Muscle layer of duodenum (tissue), 2 donors: ENCODE data around the gene RRM2.
"Not testable (repeated sequence)": the region's sequence is repeated elsewhere in the genome, so short reads cannot be mapped to it uniquely, and the experiment has no call there.

Experiments
- H3K27ac ChIP-seq: one replicate; pipeline ENCODE4 v1.7.0; 2013; ENCODE audit warnings: mild to moderate bottlenecking, low read length
- H3K27me3 ChIP-seq: one replicate; pipeline ENCODE4 v1.7.0; 2013; ENCODE audit warnings: low read depth, mild to moderate bottlenecking, control low read depth, low read length
- H3K36me3 ChIP-seq, 2 donors: one replicate each; pipeline ENCODE4 v1.7.0; 2013; ENCODE audit warnings: low read length in 2 of 2, control low read depth in 1 of 2, mild to moderate bottlenecking in 1 of 2; ENCODE audit not compliant: insufficient read depth in 2 of 2, control insufficient read depth in 1 of 2
- H3K4me1 ChIP-seq, 2 donors: one replicate each; pipeline ENCODE4 v1.7.0; 2013; ENCODE audit warnings: low read length in 2 of 2, mild to moderate bottlenecking in 2 of 2, control low read depth in 1 of 2, moderate library complexity in 1 of 2; ENCODE audit not compliant: insufficient read depth in 2 of 2, control insufficient read depth in 1 of 2
- H3K4me3 ChIP-seq, 2 donors: one replicate each; pipeline ENCODE4 v1.7.0; 2013; ENCODE audit warnings: low read length in 2 of 2, low read depth in 1 of 2, mild to moderate bottlenecking in 1 of 2
- H3K9me3 ChIP-seq, 2 donors: one replicate each; pipeline ENCODE4 v1.7.0; 2013; ENCODE audit warnings: low read length in 2 of 2, control low read depth in 1 of 2, mild to moderate bottlenecking in 1 of 2; ENCODE audit not compliant: control insufficient read depth in 1 of 2
- donor health status: healthy.

The RRM2 gene

DNA sequence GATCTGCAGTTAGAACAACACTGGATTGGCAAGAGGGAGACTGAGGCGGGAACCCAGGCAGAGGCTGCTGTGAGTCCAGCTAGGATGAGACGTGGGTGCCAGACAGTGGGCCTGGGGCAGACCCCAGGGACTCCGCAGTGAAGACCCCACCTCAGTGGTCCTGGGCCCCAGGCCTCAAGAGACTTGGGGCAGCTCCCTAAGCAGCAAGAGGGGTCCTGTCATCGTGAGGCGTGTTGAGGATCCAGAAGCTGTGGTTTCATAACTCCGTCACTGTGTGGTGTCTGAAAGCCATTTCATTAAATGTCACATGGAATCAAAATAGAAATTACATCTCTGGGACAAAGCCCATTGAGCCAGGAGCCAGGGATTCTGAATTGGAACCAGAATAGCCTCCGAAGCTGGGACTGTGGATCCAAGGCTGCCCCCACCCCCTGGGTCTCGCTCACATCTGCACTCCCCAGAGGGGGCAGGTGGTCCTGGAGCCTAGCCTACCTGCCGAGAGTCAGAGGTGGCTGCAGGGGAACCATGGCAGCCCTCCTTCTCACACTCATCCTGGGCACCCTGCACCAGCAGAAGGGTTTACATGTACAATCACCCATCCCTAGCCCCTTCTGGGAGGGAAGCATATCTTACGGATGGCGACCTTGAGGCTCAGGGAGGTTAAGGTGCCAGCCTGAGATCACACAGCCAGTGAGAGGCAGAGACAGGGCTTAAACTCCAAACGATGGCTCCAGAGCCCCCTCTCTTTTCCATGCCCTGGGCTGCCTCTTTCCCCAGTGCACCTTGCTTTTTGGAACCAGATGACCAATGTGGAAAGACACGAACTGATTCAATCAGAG, 23.2 kb downstream of the RRM2 start:
- no peak overlapping the region for H3K4me3 ChIP-seq
- H3K27me3 ChIP-seq = no peaks in the 10 kb centered on the region
- H3K4me1 ChIP-seq = no peaks in the 10 kb centered on the region
- no peaks in the 10 kb centered on the region for H3K36me3 ChIP-seq
- no peaks in the 10 kb centered on the region for H3K9me3 ChIP-seq
- H3K27ac ChIP-seq = no peak overlapping the region

DNA sequence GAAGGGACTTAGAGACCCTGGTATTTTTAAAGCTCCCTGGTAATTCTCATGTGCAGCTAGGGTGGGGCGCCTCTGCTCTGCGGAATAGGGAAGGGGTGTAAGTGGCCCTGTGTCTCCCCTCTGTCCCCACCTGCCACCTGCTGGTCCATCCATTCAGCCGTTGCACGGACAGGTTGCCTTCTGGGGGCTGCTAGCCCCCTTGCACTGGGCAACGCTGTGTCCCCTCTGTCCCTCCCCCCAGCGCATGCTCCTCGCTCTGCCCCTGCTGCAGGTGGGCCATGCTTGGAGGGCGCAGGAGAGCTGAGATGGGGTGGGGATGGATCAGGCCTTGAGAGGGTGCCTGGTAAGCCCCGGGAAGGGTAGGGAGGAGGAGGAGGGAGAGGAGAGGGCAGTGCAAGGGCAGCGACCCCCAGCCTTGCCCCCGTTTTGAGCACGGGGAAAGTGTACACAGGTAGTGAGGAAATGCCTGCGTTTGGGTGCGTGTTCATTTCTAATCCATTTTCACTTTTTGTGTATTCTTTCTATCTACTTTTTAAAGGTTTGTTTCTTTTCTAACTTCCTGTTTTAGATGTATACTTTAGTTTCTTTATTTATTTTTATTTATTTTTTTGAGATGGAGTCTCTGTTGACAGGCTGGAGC, 23.9 kb downstream of the RRM2 start:
- no peak overlapping the region for H3K4me3 ChIP-seq

DNA sequence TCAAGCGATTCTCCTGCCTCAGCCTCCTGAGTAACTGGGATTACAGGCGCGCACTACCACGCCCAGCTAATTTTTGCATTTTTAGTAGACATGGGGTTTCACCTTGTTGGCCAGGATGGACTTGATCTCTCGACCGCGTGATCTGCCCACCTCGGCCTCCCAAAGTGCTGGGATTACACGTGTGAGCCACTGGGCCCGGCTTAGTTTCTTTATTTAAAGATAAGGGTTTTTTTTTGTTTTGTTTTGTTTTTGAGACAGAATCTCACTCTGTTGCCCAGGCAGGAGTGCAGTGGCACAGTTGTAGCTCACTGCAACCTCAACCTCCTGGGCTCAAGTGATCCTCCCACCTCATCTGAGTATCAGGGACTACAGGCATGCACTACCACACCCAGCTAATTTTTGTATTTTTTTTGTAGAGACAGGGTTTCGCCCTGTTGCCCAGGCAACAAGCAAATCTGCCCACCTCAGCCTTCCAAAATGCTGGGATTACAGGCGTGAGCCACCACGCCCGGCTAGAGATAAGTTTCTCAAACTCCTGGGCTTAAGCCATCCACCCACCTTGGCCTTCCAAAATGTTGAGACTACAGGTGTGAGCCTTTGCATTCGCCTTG, 24.6 kb downstream of the RRM2 start:
- H3K27ac ChIP-seq, H3K4me3 ChIP-seq, H3K9me3 ChIP-seq, H3K36me3 ChIP-seq, H3K4me1 ChIP-seq, H3K27me3 ChIP-seq: not testable (repeated sequence)

More for the DNA sequence above, 23.9 kb downstream of the RRM2 start:
- no peak overlapping the region for H3K27ac ChIP-seq
- no peaks in the 10 kb centered on the region for H3K27me3 ChIP-seq
- no peaks in the 10 kb centered on the region for H3K36me3 ChIP-seq
- no peaks in the 10 kb centered on the region for H3K4me1 ChIP-seq
- no peaks in the 10 kb centered on the region for H3K9me3 ChIP-seq

DNA sequence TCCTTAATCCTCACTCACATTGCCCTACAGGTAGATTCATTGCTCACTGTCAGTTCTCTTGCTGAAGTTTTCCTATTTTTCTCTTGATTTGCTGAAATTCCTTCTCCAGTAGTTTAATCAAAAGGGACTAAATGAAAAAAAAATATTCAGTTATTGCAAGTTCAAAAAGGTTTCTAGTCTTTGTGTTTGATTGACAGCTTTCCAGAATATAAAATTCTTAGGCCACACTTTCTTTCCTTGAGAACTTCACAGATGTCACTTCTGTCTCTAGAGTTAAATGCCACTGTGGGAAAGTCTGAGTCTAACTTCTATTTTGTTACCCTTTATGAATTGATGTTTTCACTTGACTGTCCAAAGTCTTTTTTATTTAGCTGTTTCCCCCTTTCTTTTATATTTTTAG, 25.7 kb downstream of the RRM2 start:
- H3K4me3 ChIP-seq = no peak overlapping the region
- no peaks in the 10 kb centered on the region for H3K36me3 ChIP-seq
- no peaks in the 10 kb centered on the region for H3K9me3 ChIP-seq
- H3K27ac ChIP-seq = no peak overlapping the region
- no peaks in the 10 kb centered on the region for H3K27me3 ChIP-seq
- no peaks in the 10 kb centered on the region for H3K4me1 ChIP-seq

DNA sequence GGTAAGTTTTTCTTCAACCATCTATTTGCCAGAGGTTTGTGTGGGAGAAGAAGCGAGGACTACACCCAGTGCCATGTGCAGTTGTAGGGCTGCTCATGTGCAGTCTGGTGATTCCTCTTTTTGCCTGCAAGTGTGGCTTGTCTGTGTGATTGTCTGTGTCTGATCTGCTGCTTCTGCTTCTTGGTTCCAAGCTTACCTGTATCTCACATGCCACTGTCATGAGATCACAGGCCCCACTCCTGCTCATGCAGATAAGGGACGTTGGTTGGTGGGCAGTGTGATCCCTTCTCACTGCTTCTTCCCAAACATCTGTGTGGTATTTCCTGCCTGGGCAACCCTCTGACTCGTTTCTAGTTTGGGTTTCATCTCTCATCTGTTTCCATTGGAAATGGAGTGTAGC, 27.1 kb downstream of the RRM2 start:
- H3K36me3 ChIP-seq = no peaks in the 10 kb centered on the region
- H3K27ac ChIP-seq = no peak overlapping the region
- no peaks in the 10 kb centered on the region for H3K4me1 ChIP-seq
- H3K27me3 ChIP-seq = no peaks in the 10 kb centered on the region
- no peaks in the 10 kb centered on the region for H3K9me3 ChIP-seq
- H3K4me3 ChIP-seq = no peak overlapping the region

DNA sequence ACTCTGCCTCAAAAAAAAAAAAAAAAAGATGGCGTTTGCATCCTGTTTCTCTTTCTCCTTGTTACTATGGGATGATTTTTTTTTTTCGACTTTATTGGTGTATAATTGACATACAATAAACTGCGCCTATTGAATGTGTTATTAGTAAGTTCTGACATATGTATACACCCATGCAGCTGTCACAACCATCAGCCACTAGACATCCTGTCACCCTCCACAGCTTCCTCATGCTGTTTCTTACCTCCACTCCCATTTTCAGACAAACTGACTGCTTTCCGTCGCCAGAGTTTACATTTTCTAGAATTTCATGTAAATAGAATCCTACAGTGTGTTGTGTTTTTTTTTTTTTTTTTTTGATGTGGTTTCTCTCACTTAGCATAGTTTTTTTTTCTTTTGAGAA, 27.9 kb downstream of the RRM2 start:
- H3K4me3 ChIP-seq = no peak overlapping the region
- no peaks in the 10 kb centered on the region for H3K9me3 ChIP-seq
- no peaks in the 10 kb centered on the region for H3K27me3 ChIP-seq
- no peaks in the 10 kb centered on the region for H3K36me3 ChIP-seq
- H3K27ac ChIP-seq = no peak overlapping the region
- no peaks in the 10 kb centered on the region for H3K4me1 ChIP-seq

DNA sequence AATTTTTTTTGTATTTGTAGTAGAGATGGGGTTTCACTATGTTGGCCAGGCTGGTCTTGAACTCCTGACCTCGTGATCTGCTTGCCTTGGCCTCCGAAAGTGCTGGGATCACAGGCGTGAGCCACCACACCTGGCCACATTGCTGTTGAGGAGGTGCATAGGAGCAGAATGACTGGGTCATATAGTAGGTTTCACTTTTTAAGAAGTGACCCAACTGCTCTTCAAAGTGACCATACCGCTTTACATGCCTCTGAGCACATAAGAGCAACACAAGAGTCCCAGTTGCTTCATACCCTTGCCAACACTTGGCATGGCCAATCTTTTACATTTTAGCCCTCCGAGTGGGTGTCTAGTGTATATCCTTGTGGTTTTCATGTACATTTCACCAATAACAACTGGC, 28.9 kb downstream of the RRM2 start:
- Histone ChIP-seq H3K36me3 (no peaks in the 10 kb centered on the region), H3K4me1 (no peaks in the 10 kb centered on the region), H3K4me3 (no peak overlapping the region), H3K27ac (no peak overlapping the region), H3K27me3 (no peaks in the 10 kb centered on the region), H3K9me3 (no peaks in the 10 kb centered on the region)

DNA sequence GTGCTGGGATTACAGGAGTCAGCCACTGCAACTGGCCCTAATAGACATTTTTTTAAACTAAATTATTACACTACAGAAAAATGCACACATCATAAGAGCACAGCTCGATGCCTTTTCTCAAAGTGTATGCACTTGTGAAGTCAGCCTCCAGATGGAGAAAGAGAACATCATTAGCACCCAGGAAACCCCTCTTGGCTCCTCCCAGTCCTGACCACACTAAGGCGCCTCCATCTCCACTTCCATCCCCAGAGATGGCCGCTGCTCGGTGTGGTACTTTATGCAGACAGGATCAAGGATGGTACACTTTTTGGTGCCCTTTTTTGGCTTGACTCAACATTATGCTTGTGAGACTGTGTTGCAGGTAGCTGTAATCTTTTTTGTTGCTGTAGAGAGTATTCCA, 34.8 kb downstream of the RRM2 start:
- Histone ChIP-seq H3K36me3 (no peaks in the 10 kb centered on the region), H3K27ac (no peak overlapping the region), H3K4me1 (no peaks in the 10 kb centered on the region), H3K9me3 (no peaks in the 10 kb centered on the region), H3K4me3 (no peak overlapping the region), H3K27me3 (no peaks in the 10 kb centered on the region)

DNA sequence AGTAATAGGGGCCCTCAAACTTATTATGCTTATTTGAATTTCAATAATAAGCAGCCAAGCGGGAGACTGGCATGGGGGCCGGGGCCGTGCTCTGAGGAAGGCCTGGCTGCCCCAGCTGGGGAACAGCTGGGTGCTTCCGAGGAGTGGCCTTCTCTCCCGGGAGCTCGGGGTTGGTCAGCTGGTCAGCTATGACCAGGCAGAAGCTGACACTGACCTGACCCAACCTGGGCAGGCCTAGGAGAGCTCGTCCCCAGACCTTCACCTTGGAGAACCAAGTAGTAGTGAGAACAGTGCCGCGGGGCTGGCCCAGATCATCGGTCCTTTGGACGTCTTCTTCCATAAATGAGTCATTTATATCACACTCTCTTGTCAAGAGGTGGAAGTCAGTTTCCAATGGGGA, 36.1 kb downstream of the RRM2 start:
- H3K4me1 ChIP-seq = no peaks in the 10 kb centered on the region
- no peaks in the 10 kb centered on the region for H3K9me3 ChIP-seq
- no peak overlapping the region for H3K4me3 ChIP-seq
- no peak overlapping the region for H3K27ac ChIP-seq
- no peaks in the 10 kb centered on the region for H3K27me3 ChIP-seq
- no peaks in the 10 kb centered on the region for H3K36me3 ChIP-seq

DNA sequence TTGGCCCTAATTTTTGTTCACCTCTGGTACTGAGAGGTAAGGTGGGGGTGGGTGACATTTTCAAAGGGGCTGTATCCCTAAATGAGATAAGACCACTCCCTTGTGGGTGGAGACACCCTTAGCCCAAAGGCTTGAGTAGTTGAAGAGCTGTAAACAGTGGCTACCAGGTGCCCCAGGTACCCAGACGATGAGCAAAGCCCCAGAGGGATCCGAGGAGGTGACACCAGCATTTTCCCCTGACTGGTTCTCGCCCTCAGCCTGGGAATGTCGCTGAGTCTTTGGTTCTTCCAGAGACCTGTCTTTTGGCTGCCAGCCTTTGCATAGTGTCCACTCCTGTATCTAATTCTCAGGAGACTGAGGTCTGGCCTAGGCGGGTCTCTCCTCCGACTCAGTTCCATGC, 36.5 kb downstream of the RRM2 start:
- no peak overlapping the region for H3K27ac ChIP-seq

DNA sequence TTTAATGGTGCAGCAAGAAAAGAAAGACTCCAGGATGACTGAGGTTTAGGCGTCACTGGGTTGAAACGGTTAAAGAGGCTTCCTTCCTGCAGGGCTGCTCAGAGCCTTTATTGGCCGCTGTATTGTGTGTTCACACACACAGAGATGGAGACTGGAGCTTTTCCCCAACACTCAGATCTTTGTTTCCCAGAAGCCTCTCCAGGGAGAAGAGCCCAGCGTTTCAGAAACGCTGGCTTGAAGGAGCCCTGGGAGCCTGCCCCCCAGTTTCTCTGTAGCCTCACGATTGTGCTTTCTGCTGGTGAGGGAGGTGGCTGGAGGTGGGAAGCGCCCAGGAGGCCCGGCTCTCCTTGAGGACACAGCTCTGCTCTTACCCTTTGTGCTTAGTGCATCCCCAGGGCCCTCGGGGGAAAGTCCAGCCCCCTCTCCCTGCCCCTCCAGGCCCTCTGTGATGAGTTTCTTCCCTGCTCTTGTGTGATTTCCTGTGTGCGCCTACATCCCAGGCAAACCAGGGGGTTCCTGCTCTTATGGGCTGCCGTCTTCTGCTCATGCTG, 37.1 kb downstream of the RRM2 start:
- Histone ChIP-seq H3K4me3 (no peak overlapping the region), H3K27ac (no peak overlapping the region), H3K36me3 (no peaks in the 10 kb centered on the region), H3K27me3 (no peaks in the 10 kb centered on the region), H3K4me1 (no peaks in the 10 kb centered on the region), H3K9me3 (no peaks in the 10 kb centered on the region)

More for the DNA sequence above, 36.5 kb downstream of the RRM2 start:
- no peaks in the 10 kb centered on the region for H3K27me3 ChIP-seq
- no peak overlapping the region for H3K4me3 ChIP-seq
- no peaks in the 10 kb centered on the region for H3K36me3 ChIP-seq
- no peaks in the 10 kb centered on the region for H3K9me3 ChIP-seq
- no peaks in the 10 kb centered on the region for H3K4me1 ChIP-seq
